Keratinocyte (primary cell): Measurements from ENCODE around the gene GALNT9.

ENCODE experiments used
- CTCF ChIP-seq, 3 experiments: IDR thresholded peaks in 1 of 3; conservative IDR thresholded peaks in 1 of 3; optimal IDR thresholded peaks in 1 of 3; 2 replicates in 2 of 3; 3 replicates in 1 of 3; pipeline versions ENCODE3 to v1.5.1; 2011; ENCODE audit warnings: low read length in 3 of 3, mild to moderate bottlenecking in 3 of 3, moderate library complexity in 2 of 3, control low read depth in 1 of 3, inconsistent platforms in 1 of 3; ENCODE audit not compliant: insufficient read depth in 2 of 3; ENCODE audit errors: extremely low read depth in 1 of 3
- EZH2 ChIP-seq: IDR thresholded peaks from one replicate; pipeline ENCODE4 v1.6.1; 2012; ENCODE audit warnings: inconsistent platforms, mild to moderate bottlenecking, low read length, moderate library complexity

- TF ChIP-seq EZH2 (no peak), CTCF (optimal IDR thresholded peaks at IDR 0.05 in 1 of 3, IDR thresholded peaks at IDR 0.05 in 1 of 3, conservative IDR thresholded peaks at IDR 0.05 in 1 of 3; ENCODE audit: extremely low read depth in 1 of 3, insufficient read depth in 2 of 3, low read length in 3 of 3) (peak; percentile 21 to 35 (median 33))
Measured at GRCh38 chr12:132218915-132219314, 110.5 kb downstream of the GALNT9 start.
